ENCODE results near the gene CLDN24. TPM values are rescaled to one million over a fixed set of nuclear protein-coding genes. Genes with fewer than 3 reads are reported as not detected.
"Not testable (repeated sequence)": the region's sequence is repeated elsewhere in the genome, so short reads cannot be mapped to it uniquely, and the experiment has no call there.

CLDN24 gene
- total RNA-seq, 2 experiments from 2014 or later: not detected

DNA sequence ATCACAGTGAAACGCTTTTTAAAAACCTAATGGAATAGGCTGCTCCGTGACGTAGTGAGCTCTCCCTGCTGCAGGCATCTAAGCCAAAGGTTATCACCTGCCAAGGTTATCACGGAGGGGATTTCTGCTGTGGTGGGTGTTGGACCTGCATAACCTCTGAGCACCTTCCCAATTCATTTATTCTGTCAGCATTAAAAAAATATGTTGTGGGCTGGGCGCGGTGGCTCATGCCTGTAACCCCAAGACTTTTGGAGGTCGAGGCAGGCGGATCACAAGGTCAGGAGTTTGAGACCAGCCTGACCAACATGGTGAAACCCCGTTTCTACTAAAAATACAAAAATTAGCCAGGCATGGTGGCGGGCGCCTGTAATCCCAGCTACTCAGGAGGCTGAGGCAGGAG lies 1.8 kb upstream of the CLDN24 start:
- H3K9me3 Mint-ChIP-seq; H3K27ac Mint-ChIP-seq; DNase-seq; H3K4me3 Mint-ChIP-seq; H3K27me3 Mint-ChIP-seq; H3K36me3 Mint-ChIP-seq; ATAC-seq (ENCODE audit: low read depth): not testable (repeated sequence)
- H3K4me1 Mint-ChIP-seq: peaks cover 18% of the 10 kb centered on the region
- POLR2A ChIA-PET: interaction anchor here (1.1 kb wide), 1 partner anchor 120 kb away, joined by 3 read pairs; the partner anchor contains the start of gene CDKN2AIP

GRCh38 chr4:183323295-183323694 lies 1.1 kb upstream of the CLDN24 start:
- ATAC-seq (ENCODE audit: low read depth) (no peak), DNase-seq (no peak)
- H3K9me3 Mint-ChIP-seq: no peaks in the 10 kb centered on the region
- peaks cover 18% of the 10 kb centered on the region for H3K4me1 Mint-ChIP-seq
- H3K36me3 Mint-ChIP-seq: peaks cover 2% of the 10 kb centered on the region
- peaks cover 13% of the 10 kb centered on the region for H3K27me3 Mint-ChIP-seq
- H3K4me3 Mint-ChIP-seq: no peak overlapping the region
- H3K27ac Mint-ChIP-seq: no peak overlapping the region
- POLR2A ChIA-PET: no interaction called here

DNA sequence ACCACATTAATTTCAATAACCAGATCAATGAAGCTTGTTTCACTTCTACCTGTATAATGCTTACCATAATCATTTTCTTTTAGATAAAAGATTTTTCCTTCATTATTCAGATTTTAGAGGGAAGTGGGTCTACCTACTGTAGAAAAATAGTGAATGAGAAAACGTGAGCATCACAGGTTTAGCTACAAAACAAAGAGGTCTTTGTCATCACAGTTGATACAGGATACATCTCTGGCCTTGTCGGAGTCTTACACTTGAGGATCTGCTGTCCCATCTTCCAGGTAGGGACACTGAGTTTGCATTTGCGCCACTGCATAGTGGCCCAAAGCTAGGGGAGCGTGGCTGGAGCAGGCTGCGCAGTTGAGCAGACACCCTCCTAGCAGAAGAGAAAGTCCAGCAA lies 710 bp downstream of the CLDN24 start:
- Mint-ChIP-seq H3K27me3 (peaks cover 11% of the 10 kb centered on the region), H3K27ac (peak overlapping the region; percentile 74), H3K36me3 (peaks cover 2% of the 10 kb centered on the region), H3K9me3 (no peaks in the 10 kb centered on the region), H3K4me3 (peak overlapping the region; percentile 39), H3K4me1 (peaks cover 18% of the 10 kb centered on the region)
- POLR2A ChIA-PET: no interaction called here
- no peak for DNase-seq
- ATAC-seq (ENCODE audit: low read depth): no peak

- ATAC-seq (ENCODE audit: low read depth) (peak; percentile 74), DNase-seq (no peak)
- Mint-ChIP-seq H3K4me3 (peak overlapping the region; percentile 39), H3K9me3 (no peaks in the 10 kb centered on the region), H3K36me3 (no peaks in the 10 kb centered on the region), H3K27ac (peak overlapping the region; percentile 74), H3K27me3 (peaks cover 11% of the 10 kb centered on the region), H3K4me1 (peaks cover 18% of the 10 kb centered on the region)
- POLR2A ChIA-PET: interaction anchor here (0.5 kb wide), 1 partner anchor 421 kb away, joined by 4 read pairs; no protein-coding TSS in a partner anchor
Measured at GRCh38 chr4:183321079-183321478, 1.1 kb downstream of the CLDN24 start.

DNA sequence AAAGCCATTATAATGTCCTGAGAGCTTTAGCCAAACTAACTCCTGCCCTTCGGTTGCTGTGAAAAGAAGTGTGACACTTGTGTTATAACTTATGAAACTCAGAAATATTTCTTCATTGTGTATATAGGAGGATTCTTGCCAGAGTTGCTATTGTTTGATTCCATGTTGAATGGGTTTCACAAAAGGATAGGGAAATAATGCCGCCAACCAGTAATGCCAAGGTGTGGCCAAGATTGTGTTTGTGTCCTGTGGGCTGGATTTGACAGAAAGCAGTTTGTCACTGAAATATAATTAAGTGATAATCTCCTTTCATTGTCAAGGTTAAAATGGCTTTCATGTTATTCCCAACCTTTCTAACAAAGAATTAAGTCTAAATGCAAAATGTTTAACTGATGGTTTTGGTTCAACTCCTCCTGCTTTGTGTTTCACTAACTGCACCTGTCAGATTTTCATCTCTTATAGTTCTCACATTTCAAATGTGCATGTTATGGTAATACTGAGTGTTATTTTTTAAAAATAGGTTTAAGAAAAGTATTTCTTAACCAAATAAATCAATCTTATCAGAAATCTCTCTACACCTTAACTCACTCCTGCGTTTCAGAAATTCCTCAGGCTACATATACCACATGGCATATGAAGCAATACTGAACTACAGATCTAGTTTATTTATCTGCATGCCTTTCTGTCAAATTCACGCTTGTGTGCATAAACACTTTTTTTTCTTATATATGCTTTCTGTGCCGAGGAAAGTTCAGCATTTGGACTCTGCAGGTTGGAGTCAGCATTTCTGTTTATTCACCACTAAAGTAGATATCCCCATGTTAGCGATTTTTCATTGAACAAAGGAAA lies 1.8 kb downstream of the CLDN24 start, which contains the start of gene CLDN22:
TSS of gene CLDN22 (minus strand) at position 66 of the 849 bp plus-strand sequence. CDS start at position 8, 58 bp downstream.
- ATAC-seq (ENCODE audit: low read depth) (no peak), DNase-seq (no peak)
- Mint-ChIP-seq H3K36me3 (no peaks in the 10 kb centered on the region), H3K9me3 (no peaks in the 10 kb centered on the region), H3K4me1 (peaks cover 18% of the 10 kb centered on the region), H3K27me3 (peaks cover 11% of the 10 kb centered on the region), H3K4me3 (peak within 1 kb of the TSS; percentile 17), H3K27ac (peak within 1 kb of the TSS; percentile 74)
- POLR2A ChIA-PET: interaction anchor here (0.5 kb wide), 1 partner anchor 420 kb away, joined by 4 read pairs; no protein-coding TSS in a partner anchor

DNA sequence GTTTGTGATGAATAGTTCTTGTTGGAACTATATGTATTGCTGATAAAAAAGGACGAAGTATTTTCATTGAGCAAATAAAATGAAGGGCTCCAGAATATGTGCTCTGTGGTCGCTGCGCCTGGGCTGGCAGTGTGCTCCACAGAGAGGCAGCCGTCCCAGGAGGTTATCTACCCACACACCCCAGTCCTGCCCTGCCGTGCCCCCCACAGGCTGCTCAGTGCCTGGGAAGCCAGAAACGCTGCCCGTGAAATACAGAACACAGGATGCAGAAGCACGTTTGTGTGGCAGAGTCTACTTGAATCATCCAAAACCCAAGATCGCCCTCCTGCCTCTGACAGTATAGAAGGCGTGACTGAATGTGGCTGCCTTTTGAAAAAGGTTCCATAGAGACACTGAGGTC lies 3.6 kb downstream of the CLDN24 start:
- H3K4me3 Mint-ChIP-seq: no peak overlapping the region
- POLR2A ChIA-PET: no interaction called here
- peaks cover 18% of the 10 kb centered on the region for H3K4me1 Mint-ChIP-seq
- H3K36me3 Mint-ChIP-seq: no peaks in the 10 kb centered on the region
- H3K27me3 Mint-ChIP-seq: peaks cover 12% of the 10 kb centered on the region
- DNase-seq (no peak), ATAC-seq (ENCODE audit: low read depth) (no peak)
- H3K9me3 Mint-ChIP-seq: no peaks in the 10 kb centered on the region
- H3K27ac Mint-ChIP-seq: no peak overlapping the region

DNA sequence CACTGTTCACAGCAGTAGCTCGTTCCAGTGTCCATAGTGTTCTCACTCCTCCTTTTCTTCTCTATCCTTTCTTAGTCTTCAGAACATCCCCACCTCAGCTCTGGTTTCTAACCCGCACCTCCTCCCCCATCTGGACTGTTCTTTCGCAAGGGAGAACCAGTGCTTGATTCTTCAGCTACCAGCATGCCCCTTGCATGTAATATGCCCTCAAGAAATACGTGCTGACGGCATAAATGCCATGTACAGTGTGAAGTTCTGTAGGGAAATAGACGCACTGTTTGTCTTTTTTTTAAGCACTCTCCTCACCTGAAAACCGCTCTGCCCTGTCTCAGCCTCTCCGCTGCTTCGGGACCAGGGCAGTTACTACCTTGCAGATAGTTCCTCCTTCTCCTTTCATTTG lies 7.4 kb downstream of the CLDN24 start:
- no peaks in the 10 kb centered on the region for H3K36me3 Mint-ChIP-seq
- H3K4me3 Mint-ChIP-seq: no peak overlapping the region
- ATAC-seq (ENCODE audit: low read depth) (no peak), DNase-seq (no peak)
- no peaks in the 10 kb centered on the region for H3K9me3 Mint-ChIP-seq
- H3K27me3 Mint-ChIP-seq: peaks cover 18% of the 10 kb centered on the region
- H3K27ac Mint-ChIP-seq: no peak overlapping the region
- no peaks in the 10 kb centered on the region for H3K4me1 Mint-ChIP-seq
- POLR2A ChIA-PET: no interaction called here

GRCh38 chr4:183314336-183314735 lies 7.9 kb downstream of the CLDN24 start:
- H3K9me3 Mint-ChIP-seq: no peaks in the 10 kb centered on the region

DNA sequence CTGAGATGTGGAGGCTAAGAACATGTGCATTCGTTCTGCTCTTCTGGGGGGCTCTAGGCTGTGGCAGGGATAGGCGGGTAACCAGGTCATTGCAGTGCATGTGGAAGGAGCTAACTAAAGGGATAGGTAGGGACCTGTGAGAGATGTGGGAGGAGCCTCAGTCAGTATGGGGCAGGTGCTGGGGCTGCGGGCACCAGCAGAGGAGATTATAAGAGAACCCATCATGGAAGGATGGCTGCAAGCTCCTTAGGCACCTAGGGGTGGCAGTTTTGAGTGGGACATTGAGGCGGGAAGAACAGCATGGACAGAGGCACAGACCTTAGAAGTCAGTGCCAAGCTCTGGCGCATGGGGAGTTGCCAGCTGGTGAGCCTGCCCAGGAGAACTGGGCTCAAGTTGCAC lies 9.4 kb downstream of the CLDN24 start:
- H3K4me1 Mint-ChIP-seq: no peaks in the 10 kb centered on the region
- ATAC-seq (ENCODE audit: low read depth) (no peak), DNase-seq (no peak)
- no peaks in the 10 kb centered on the region for H3K36me3 Mint-ChIP-seq
- POLR2A ChIA-PET: no interaction called here
- H3K4me3 Mint-ChIP-seq: no peak overlapping the region
- peaks cover 12% of the 10 kb centered on the region for H3K27me3 Mint-ChIP-seq
- no peak overlapping the region for H3K27ac Mint-ChIP-seq
- no peaks in the 10 kb centered on the region for H3K9me3 Mint-ChIP-seq

More at GRCh38 chr4:183314336-183314735, 7.9 kb downstream of the CLDN24 start:
- no peak for DNase-seq
- no peaks in the 10 kb centered on the region for H3K36me3 Mint-ChIP-seq
- peaks cover 18% of the 10 kb centered on the region for H3K27me3 Mint-ChIP-seq
- no peak for ATAC-seq (ENCODE audit: low read depth)
- no peak overlapping the region for H3K4me3 Mint-ChIP-seq
- POLR2A ChIA-PET: no interaction called here
- no peak overlapping the region for H3K27ac Mint-ChIP-seq
- H3K4me1 Mint-ChIP-seq: no peaks in the 10 kb centered on the region

DNA sequence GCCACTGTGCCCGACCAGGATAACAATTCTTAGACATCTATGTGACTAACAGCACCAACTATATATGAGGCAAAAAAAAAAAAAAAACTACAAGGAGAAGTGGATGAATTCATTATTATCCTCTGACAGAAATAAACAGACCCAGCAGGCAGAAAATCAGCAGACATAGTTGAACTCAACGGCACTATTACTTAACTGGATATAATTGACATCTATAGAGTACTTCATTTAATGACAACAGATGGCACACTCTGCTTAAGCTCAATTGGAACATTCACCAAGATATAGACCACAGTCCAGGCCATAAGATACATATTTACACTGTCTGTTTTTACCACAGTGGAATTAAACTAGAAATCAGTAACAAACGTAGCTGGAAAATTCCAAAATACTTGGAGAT lies 15.4 kb downstream of the CLDN24 start:
- ATAC-seq (ENCODE audit: low read depth) (no peak), DNase-seq (no peak)
- no peaks in the 10 kb centered on the region for H3K4me1 Mint-ChIP-seq
- no peak overlapping the region for H3K4me3 Mint-ChIP-seq
- POLR2A ChIA-PET: no interaction called here
- H3K27ac Mint-ChIP-seq: no peak overlapping the region
- H3K36me3 Mint-ChIP-seq: no peaks in the 10 kb centered on the region
- no peaks in the 10 kb centered on the region for H3K9me3 Mint-ChIP-seq
- peaks cover 13% of the 10 kb centered on the region for H3K27me3 Mint-ChIP-seq

- Mint-ChIP-seq H3K36me3 (no peaks in the 10 kb centered on the region), H3K27me3 (peaks cover 8% of the 10 kb centered on the region), H3K4me1 (no peaks in the 10 kb centered on the region), H3K9me3 (no peaks in the 10 kb centered on the region), H3K27ac (no peak overlapping the region), H3K4me3 (no peak overlapping the region)
- DNase-seq: no peak
- POLR2A ChIA-PET: no interaction called here
- no peak for ATAC-seq (ENCODE audit: low read depth)
Measured at GRCh38 chr4:183304538-183304937, 17.7 kb downstream of the CLDN24 start.

- POLR2A ChIA-PET: no interaction called here
- DNase-seq (no peak), ATAC-seq (ENCODE audit: low read depth) (no peak)
- H3K27ac Mint-ChIP-seq: no peak overlapping the region
- H3K4me1 Mint-ChIP-seq: no peaks in the 10 kb centered on the region
- H3K9me3 Mint-ChIP-seq: no peaks in the 10 kb centered on the region
- H3K27me3 Mint-ChIP-seq: peaks cover 7% of the 10 kb centered on the region
- H3K36me3 Mint-ChIP-seq: no peaks in the 10 kb centered on the region
- no peak overlapping the region for H3K4me3 Mint-ChIP-seq
Measured at GRCh38 chr4:183304067-183304466, 18.2 kb downstream of the CLDN24 start.

GRCh38 chr4:183303301-183303700 lies 18.9 kb downstream of the CLDN24 start:
- Mint-ChIP-seq H3K36me3 (no peaks in the 10 kb centered on the region), H3K4me1 (no peaks in the 10 kb centered on the region), H3K9me3 (no peaks in the 10 kb centered on the region), H3K4me3 (no peak overlapping the region), H3K27ac (no peak overlapping the region), H3K27me3 (peaks cover 7% of the 10 kb centered on the region)
- no peak for DNase-seq
- POLR2A ChIA-PET: no interaction called here
- ATAC-seq (ENCODE audit: low read depth): no peak

GRCh38 chr4:183300655-183301054 lies 21.6 kb downstream of the CLDN24 start:
- no peak overlapping the region for H3K27ac Mint-ChIP-seq
- ATAC-seq (ENCODE audit: low read depth) (no peak), DNase-seq (no peak)
- H3K4me3 Mint-ChIP-seq: no peak overlapping the region
- peaks cover 4% of the 10 kb centered on the region for H3K4me1 Mint-ChIP-seq
- H3K27me3 Mint-ChIP-seq: peaks cover 10% of the 10 kb centered on the region
- H3K9me3 Mint-ChIP-seq: no peaks in the 10 kb centered on the region
- POLR2A ChIA-PET: no interaction called here
- no peaks in the 10 kb centered on the region for H3K36me3 Mint-ChIP-seq

All from activated naive CD8-positive, alpha-beta T cell treated with anti-CD3 and anti-CD28 coated beads, Interleukin-2, amount 10 ng/mL, durations not matched to agents 7 days and 5 days (primary cell).